Keratinocyte (primary cell): ENCODE measurements around the gene NLGN2. TPM values are rescaled to one million over a fixed set of nuclear protein-coding genes. Genes with fewer than 3 reads are reported as not detected.

Experiments used
- DNase-seq: peaks from one replicate; pipeline ENCODE4 v3.0.0-alpha.2; 2011; ENCODE audit warnings: low read depth, missing footprints, low spot score
- FAIRE-seq: peaks from 2 replicates; lab custom pipeline; 2011; peaks lifted over from hg19 to GRCh38; lab: Jason Lieb, UNC
- H2AFZ ChIP-seq: 2 replicates; pipeline ENCODE4 v1.6.0; 2012; ENCODE audit warnings: low read length, control low read depth, inconsistent platforms; ENCODE audit not compliant: control insufficient read depth
- H3K27ac ChIP-seq: 2 replicates; pipeline ENCODE4 v1.5.1; 2011; ENCODE audit warnings: low read length; ENCODE audit not compliant: control insufficient read depth, insufficient read depth
- H3K27me3 ChIP-seq: 3 replicates; pipeline ENCODE4 v1.6.0; 2011; ENCODE audit warnings: low read length; ENCODE audit not compliant: control insufficient read depth, insufficient read depth; ENCODE audit errors: extremely low read depth
- H3K36me3 ChIP-seq, 2 experiments: 2 replicates in 1 of 2; 3 replicates in 1 of 2; pipeline ENCODE4 v1.5.1; 2011; ENCODE audit warnings: low read length in 2 of 2, mild to moderate bottlenecking in 1 of 2; ENCODE audit not compliant: control insufficient read depth in 2 of 2, insufficient read depth in 2 of 2; ENCODE audit errors: extremely low read depth in 1 of 2
- H3K4me1 ChIP-seq: 3 replicates; pipeline ENCODE4 v1.5.1; 2011; ENCODE audit warnings: low read length; ENCODE audit not compliant: control insufficient read depth, insufficient read depth; ENCODE audit errors: extremely low read depth
- H3K4me2 ChIP-seq: 3 replicates; pipeline ENCODE4 v1.6.0; 2011; ENCODE audit warnings: low read depth, low read length; ENCODE audit not compliant: control insufficient read depth, insufficient read depth; ENCODE audit errors: extremely low read depth
- H3K4me3 ChIP-seq, 3 experiments: fragments of 200-600 bp in 1 of 3; sonication (generic) in 1 of 3; 2 replicates in 2 of 3; 3 replicates in 1 of 3; pipeline ENCODE4 v1.5.1; 2011 to 2016; ENCODE audit warnings: low read length in 3 of 3, mild to moderate bottlenecking in 3 of 3, control low read depth in 2 of 3, inconsistent platforms in 1 of 3, low read depth in 1 of 3, mixed read lengths in 1 of 3, mixed run types in 1 of 3, moderate library complexity in 1 of 3; ENCODE audit not compliant: control insufficient read depth in 2 of 3, insufficient read depth in 2 of 3; ENCODE audit errors: extremely low read depth in 1 of 3
- H3K79me2 ChIP-seq: 2 replicates; pipeline ENCODE4 v1.6.0; 2012; ENCODE audit warnings: low read length; ENCODE audit not compliant: control insufficient read depth, insufficient read depth
- H3K9ac ChIP-seq: 3 replicates; pipeline ENCODE4 v1.6.0; 2011; ENCODE audit warnings: low read length; ENCODE audit not compliant: control insufficient read depth, insufficient read depth; ENCODE audit errors: extremely low read depth
- H3K9me1 ChIP-seq: 3 replicates; pipeline ENCODE4 v1.6.0; 2011; ENCODE audit warnings: low read length; ENCODE audit not compliant: control insufficient read depth, insufficient read depth; ENCODE audit errors: extremely low read depth
- H3K9me3 ChIP-seq: 2 replicates; pipeline ENCODE4 v1.5.1; 2012; ENCODE audit warnings: low read depth, low read length; ENCODE audit not compliant: control insufficient read depth
- H4K20me1 ChIP-seq: 3 replicates; pipeline ENCODE4 v1.6.0; 2011; ENCODE audit warnings: low read length; ENCODE audit not compliant: control insufficient read depth, insufficient read depth; ENCODE audit errors: extremely low read depth
- EZH2 ChIP-seq: IDR thresholded peaks from one replicate; pipeline ENCODE4 v1.6.1; 2012; ENCODE audit warnings: inconsistent platforms, mild to moderate bottlenecking, low read length, moderate library complexity
- dilution Hi-C: fragments of 300-500 bp; cut with MboI; formaldehyde crosslinking; loops from one replicate; pipeline ENCODE4 v1.7.0; 2020; ENCODE audit warnings: low sequenced_read_pairs; ENCODE audit not compliant: extremely low pct_ligation_motif_present
- polyA plus RNA-seq, 5 experiments: library from polyadenylated mRNA; depleted of rRNA in 3 of 5; stranded (reverse) in 3 of 5; stranded (forward) in 1 of 5; unstranded in 1 of 5; fragments of >200 nt; gene quantifications; 1 replicate in 1 of 5; 2 replicates in 3 of 5; 3 replicates in 1 of 5; pipeline versions ENCODE4 v1.2.1 to v1.2.3, GENCODE V29; 2011 to 2012; ENCODE audit warnings: missing spikeins in 2 of 5, low read depth in 1 of 5, low replicate concordance in 1 of 5
- TF ChIP-seq, protein P1 (sequence below), 3 experiments: IDR thresholded peaks in 1 of 3; conservative IDR thresholded peaks in 1 of 3; optimal IDR thresholded peaks in 1 of 3; 2 replicates in 2 of 3; 3 replicates in 1 of 3; pipeline versions ENCODE3 to v1.5.1; 2011; ENCODE audit warnings: low read length in 3 of 3, mild to moderate bottlenecking in 3 of 3, moderate library complexity in 2 of 3, control low read depth in 1 of 3, inconsistent platforms in 1 of 3; ENCODE audit not compliant: insufficient read depth in 2 of 3; ENCODE audit errors: extremely low read depth in 1 of 3

The NLGN2 gene
- polyA plus RNA-seq, 1 donor (not counting 4 experiments of a cell fraction or from before 2014, with no cell fraction given) = 2.5 TPM

DNA sequence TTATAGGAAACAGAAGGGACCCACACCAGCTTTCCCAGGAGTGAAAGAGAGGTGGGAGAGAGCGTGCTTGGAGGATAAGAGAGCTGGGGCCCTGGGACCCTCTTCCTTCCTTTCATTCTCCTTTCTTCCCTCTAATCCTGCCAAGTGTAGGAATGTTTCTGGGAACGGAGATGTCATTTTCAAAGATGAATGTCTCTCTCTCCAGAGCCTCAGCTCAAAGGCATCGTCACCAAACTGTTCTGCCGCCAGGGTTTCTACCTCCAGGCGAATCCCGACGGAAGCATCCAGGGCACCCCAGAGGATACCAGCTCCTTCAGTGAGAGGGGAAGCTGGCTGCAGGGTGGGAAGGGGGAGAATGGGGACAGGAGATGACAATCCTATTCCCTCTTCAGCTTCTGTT, 33.6 kb downstream of the NLGN2 start:
- Histone ChIP-seq H2AFZ (no peak overlapping the region), H3K27ac (no peak overlapping the region), H3K4me2 (no peak overlapping the region), H3K27me3 (no peaks in the 10 kb centered on the region), H3K4me3 (no peak overlapping the region), H4K20me1 (no peaks in the 10 kb centered on the region), H3K79me2 (peaks cover 15% of the 10 kb centered on the region), H3K9ac (no peak overlapping the region), H3K36me3 (peaks cover 0 to 4% of the 10 kb centered on the region in 2 experiments), H3K9me1 (peaks cover 5% of the 10 kb centered on the region), H3K4me1 (peaks cover 66% of the 10 kb centered on the region), H3K9me3 (no peaks in the 10 kb centered on the region)
- dilution Hi-C loops = no loop called here
- FAIRE-seq (no peak), DNase-seq (no peak)
- TF ChIP-seq, protein P1, sequence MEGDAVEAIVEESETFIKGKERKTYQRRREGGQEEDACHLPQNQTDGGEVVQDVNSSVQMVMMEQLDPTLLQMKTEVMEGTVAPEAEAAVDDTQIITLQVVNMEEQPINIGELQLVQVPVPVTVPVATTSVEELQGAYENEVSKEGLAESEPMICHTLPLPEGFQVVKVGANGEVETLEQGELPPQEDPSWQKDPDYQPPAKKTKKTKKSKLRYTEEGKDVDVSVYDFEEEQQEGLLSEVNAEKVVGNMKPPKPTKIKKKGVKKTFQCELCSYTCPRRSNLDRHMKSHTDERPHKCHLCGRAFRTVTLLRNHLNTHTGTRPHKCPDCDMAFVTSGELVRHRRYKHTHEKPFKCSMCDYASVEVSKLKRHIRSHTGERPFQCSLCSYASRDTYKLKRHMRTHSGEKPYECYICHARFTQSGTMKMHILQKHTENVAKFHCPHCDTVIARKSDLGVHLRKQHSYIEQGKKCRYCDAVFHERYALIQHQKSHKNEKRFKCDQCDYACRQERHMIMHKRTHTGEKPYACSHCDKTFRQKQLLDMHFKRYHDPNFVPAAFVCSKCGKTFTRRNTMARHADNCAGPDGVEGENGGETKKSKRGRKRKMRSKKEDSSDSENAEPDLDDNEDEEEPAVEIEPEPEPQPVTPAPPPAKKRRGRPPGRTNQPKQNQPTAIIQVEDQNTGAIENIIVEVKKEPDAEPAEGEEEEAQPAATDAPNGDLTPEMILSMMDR (optimal IDR thresholded peaks at IDR 0.05 in 1 of 3, IDR thresholded peaks at IDR 0.05 in 1 of 3, conservative IDR thresholded peaks at IDR 0.05 in 1 of 3; ENCODE audit: extremely low read depth in 1 of 3, insufficient read depth in 2 of 3, low read length in 3 of 3) = no peak
- no peak for TF ChIP-seq EZH2

DNA sequence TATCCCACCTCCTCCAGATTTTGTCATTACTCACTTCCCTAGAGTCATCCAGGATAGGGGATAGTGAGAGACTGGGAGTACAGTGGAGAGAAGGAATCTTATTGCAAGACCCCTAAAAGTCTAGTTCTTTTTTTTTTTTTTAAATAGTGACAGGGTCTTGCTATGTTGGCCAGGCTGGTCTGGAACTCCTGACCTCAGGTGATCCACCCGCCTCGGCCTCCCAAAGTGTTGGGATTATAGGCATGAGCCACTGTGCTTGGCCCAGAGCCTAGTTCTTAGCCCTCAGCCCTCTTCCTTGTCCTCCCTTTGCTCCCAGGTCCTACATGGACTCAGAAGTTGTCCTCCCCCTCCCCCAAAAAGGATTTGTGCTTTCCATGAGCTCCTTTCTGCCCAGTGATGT, 34.5 kb downstream of the NLGN2 start:
- no peaks in the 10 kb centered on the region for H3K9me3 ChIP-seq
- no peak overlapping the region for H3K4me2 ChIP-seq
- H3K36me3 ChIP-seq = peaks cover 0 to 4% of the 10 kb centered on the region in 2 experiments
- H2AFZ ChIP-seq = no peak overlapping the region
- H3K9ac ChIP-seq = no peak overlapping the region
- no peak overlapping the region for H3K27ac ChIP-seq
- peaks cover 5% of the 10 kb centered on the region for H3K9me1 ChIP-seq
- peaks cover 10% of the 10 kb centered on the region for H3K79me2 ChIP-seq
- DNase-seq (no peak), FAIRE-seq (no peak)
- dilution Hi-C loops = no loop called here
- peaks cover 66% of the 10 kb centered on the region for H3K4me1 ChIP-seq
- no peaks in the 10 kb centered on the region for H3K27me3 ChIP-seq
- H4K20me1 ChIP-seq = no peaks in the 10 kb centered on the region
- TF ChIP-seq, protein P1 (optimal IDR thresholded peaks at IDR 0.05 in 1 of 3, IDR thresholded peaks at IDR 0.05 in 1 of 3, conservative IDR thresholded peaks at IDR 0.05 in 1 of 3; ENCODE audit: extremely low read depth in 1 of 3, insufficient read depth in 2 of 3, low read length in 3 of 3) = no peak
- no peak for TF ChIP-seq EZH2
- no peak overlapping the region for H3K4me3 ChIP-seq
